AG09309 (cell line): ENCODE results near the gene SPEN.

Experiments used
- DNase-seq: peaks from one replicate; pipeline ENCODE4 v3.0.0-alpha.2; 2010; ENCODE audit warnings: low read depth
- H3K4me3 ChIP-seq: 2 replicates; pipeline ENCODE4 v1.5.1; 2011; ENCODE audit warnings: mild to moderate bottlenecking, low read depth, low read length, moderate library complexity; ENCODE audit not compliant: control insufficient read depth
- TF ChIP-seq, protein P1 (sequence below): IDR thresholded peaks from 2 replicates; pipeline ENCODE4 v1.5.1; 2011; ENCODE audit warnings: mild to moderate bottlenecking, low read depth, low read length, inconsistent platforms; ENCODE audit not compliant: insufficient read depth, control insufficient read depth; ENCODE audit errors: missing control alignments

The SPEN gene

GRCh38 chr1:15931884-15932283 lies 84.4 kb downstream of the SPEN start:
- no peak overlapping the region for H3K4me3 ChIP-seq
- DNase-seq = no peak
- TF ChIP-seq, protein P1, sequence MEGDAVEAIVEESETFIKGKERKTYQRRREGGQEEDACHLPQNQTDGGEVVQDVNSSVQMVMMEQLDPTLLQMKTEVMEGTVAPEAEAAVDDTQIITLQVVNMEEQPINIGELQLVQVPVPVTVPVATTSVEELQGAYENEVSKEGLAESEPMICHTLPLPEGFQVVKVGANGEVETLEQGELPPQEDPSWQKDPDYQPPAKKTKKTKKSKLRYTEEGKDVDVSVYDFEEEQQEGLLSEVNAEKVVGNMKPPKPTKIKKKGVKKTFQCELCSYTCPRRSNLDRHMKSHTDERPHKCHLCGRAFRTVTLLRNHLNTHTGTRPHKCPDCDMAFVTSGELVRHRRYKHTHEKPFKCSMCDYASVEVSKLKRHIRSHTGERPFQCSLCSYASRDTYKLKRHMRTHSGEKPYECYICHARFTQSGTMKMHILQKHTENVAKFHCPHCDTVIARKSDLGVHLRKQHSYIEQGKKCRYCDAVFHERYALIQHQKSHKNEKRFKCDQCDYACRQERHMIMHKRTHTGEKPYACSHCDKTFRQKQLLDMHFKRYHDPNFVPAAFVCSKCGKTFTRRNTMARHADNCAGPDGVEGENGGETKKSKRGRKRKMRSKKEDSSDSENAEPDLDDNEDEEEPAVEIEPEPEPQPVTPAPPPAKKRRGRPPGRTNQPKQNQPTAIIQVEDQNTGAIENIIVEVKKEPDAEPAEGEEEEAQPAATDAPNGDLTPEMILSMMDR = no peak

DNA sequence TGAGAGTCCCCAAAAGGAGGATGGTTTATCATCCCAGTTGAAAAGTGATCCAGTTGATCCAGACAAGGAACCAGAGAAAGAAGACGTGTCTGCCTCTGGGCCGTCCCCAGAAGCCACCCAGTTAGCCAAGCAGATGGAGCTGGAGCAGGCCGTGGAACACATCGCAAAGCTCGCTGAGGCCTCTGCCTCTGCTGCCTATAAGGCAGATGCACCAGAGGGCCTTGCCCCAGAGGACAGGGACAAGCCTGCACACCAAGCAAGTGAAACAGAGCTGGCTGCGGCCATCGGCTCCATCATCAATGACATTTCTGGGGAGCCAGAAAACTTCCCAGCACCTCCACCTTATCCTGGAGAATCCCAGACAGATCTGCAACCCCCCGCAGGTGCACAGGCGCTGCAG lies 85.1 kb downstream of the SPEN start:
- no peak for DNase-seq
- TF ChIP-seq, protein P1 = no peak
- no peak overlapping the region for H3K4me3 ChIP-seq

- TF ChIP-seq, protein P1 = no peak
- H3K4me3 ChIP-seq = no peak overlapping the region
- no peak for DNase-seq
These were observed 86.2 kb downstream of the SPEN start for GRCh38 chr1:15933684-15934083.

DNA sequence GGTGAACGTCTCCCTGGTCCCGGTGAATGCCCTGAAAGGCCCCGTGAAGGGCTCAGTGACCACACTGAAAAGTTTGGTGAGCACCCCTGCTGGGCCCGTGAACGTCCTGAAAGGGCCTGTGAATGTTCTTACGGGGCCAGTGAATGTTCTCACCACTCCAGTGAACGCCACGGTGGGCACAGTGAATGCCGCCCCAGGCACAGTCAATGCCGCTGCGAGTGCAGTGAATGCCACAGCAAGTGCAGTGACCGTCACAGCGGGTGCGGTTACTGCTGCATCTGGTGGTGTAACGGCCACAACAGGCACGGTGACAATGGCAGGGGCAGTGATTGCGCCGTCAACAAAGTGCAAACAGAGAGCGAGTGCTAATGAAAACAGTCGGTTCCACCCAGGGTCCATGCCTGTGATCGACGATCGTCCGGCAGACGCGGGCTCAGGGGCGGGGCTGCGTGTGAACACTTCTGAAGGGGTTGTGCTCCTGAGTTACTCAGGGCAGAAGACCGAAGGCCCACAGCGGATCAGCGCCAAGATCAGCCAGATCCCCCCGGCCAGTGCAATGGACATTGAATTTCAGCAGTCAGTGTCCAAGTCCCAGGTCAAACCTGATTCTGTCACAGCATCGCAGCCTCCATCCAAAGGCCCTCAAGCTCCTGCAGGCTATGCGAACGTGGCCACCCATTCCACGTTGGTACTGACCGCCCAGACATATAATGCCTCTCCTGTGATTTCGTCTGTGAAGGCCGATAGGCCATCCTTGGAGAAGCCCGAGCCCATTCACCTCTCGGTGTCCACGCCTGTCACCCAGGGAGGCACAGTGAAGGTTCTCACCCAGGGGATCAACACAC lies 86.9 kb downstream of the SPEN start:
- no peak overlapping the region for H3K4me3 ChIP-seq
- no peak for DNase-seq
- TF ChIP-seq, protein P1 = no peak

GRCh38 chr1:15935056-15935950 lies 87.8 kb downstream of the SPEN start:
- H3K4me3 ChIP-seq = no peak overlapping the region
- TF ChIP-seq, protein P1 = no peak
- no peak for DNase-seq

- no peak for DNase-seq
- TF ChIP-seq, protein P1 = no peak
- H3K4me3 ChIP-seq = no peak overlapping the region
These were observed 88.5 kb downstream of the SPEN start for GRCh38 chr1:15936025-15936424.
